DMS153 (cell line): Measurements from ENCODE around the gene SCGB3A2.

Source experiments
- DNase-seq: peaks from one replicate; lab custom pipeline; 2025; lab: John Stamatoyannopoulos, UW

SCGB3A2 gene

GRCh38 chr5:147906326-147907095, 28.0 kb downstream of the SCGB3A2 start, which contains the start of gene C5orf46:
Gene C5orf46, minus strand, starts transcription at chr5:147906538. Its CDS starts 37 bp downstream, at chr5:147906501.
- no peak for DNase-seq

DNA sequence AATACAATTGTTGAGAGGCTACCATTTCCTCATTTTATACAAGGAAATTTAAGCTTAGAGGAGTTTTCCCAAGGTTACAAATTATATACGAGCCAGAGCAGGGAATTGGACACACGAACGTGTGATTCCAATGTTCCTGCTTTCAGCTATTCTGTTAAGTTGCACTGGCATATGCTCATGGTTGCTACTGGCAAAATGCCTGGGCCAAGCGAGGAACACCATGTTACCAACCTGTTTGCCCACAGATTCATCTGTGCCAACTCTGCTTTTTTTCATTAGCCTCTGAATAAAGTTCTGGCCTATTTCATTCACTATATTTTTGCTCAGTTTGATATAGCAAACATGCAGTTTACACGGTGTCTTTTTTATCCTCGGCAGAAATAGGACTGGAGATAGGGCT, 32.9 kb downstream of the SCGB3A2 start:
- DNase-seq = no peak

- DNase-seq = no peak
Observed at GRCh38 chr5:147912011-147912410, 33.5 kb downstream of the SCGB3A2 start.

DNA sequence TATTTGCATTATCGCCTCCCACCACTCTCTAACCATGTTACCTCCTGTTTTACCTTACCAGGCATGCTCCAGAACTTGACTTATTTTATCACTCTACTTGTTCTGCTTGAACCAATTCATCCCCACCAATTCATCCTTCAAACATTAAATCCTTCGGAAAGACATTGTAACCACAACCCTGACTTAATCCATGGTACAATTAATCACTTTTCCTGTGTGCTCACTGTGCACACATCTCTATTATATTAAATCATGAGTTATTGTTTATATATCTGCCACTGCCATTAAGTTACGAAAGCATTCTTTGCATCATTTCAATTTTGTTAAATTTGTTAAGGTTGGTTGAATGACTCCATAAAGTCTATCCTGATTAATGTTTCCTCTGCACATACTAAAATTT, 35.3 kb downstream of the SCGB3A2 start:
- DNase-seq = no peak

DNA sequence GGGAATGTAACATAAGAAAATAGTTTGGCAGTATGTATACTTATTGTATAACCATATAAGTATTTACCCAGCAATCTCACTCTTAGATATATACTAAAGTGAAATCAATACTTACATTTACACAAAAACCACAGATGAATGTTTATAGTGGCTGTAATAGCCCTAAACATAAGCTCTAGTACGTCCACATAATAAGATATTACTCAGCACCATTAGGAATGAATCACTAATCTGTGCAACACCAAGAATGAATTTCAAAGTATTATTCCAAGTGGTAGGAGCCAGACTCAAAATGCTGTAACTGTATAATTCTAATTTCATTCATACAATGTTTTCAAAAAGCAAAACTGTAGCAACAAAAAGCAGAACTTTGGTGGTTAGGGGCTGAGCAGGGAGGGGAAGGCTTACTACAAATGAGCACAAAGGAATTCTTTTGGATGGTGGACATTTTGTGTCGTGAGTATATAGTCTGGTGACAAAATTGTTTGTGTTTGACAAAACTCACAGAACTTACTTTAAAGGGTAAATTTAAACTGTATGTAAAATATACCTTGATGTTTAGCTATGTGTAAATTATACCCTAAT, 39.7 kb downstream of the SCGB3A2 start:
- DNase-seq = no peak

- DNase-seq = no peak
Observed at GRCh38 chr5:147918899-147919298, 40.4 kb downstream of the SCGB3A2 start.

DNA sequence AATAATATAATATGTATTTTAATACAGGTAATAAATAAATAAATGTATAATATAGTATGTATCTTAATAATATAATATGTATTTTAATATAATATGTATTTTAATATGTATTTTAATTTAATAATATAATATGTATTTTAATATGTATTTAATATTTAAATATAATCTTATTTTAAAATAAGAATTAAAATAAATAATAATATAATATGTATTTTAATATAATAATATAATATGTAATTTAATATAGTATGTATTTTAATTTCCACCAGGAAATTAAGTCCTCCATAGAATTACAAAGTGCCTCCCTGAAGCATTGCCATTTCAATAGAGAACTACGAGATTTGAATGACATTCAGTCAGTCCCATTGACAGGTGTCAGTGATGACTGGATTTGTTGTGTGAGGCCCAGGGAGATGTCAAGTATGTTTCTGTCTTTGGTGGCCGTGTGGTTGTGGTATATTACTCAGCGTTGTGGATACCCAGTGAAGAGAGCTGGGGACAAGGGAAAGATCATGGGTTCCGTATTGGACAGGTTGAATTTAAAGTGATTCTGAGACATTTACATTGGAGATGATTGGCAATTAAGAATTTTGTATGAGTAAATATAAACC, 42.0 kb downstream of the SCGB3A2 start:
- no peak for DNase-seq

DNA sequence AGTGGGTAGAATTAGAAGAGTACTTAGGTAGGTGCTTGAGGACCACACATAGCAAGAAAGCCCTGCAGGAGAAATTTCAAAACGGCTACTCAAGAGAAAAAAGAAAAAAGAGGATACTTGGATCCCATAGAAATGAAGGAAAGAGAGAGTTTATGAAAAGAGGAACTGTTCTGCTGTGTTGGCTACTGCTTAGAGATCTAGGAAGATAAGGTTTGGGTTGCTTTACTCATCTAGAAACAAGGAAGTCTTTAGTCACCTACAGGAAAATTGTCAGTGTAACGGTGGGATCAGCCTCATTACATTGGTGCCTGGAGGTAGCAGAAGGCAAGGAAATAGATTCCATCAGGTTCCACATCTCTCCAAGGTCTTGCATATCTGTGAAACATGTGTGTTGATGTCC, 42.6 kb downstream of the SCGB3A2 start:
- no peak for DNase-seq

DNA sequence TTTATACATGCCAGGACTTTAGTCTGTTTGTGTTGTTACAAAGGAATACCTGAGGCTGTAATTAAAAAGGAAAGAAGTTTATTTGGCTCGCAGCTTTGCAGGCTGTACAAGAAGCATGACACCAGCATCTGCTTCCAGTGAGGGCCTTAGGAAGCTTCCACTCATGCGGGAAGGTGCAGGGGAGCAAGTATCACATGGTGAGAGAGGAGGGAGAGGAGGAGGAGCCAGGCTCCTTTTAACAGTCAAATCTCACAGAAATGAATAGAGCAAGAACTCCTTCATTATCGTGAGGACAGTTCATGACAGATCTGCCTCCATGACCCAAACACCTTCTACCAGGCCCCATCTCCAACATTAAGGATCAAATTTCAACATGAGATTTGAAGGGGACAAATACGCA, 46.5 kb downstream of the SCGB3A2 start:
- DNase-seq = no peak

DNA sequence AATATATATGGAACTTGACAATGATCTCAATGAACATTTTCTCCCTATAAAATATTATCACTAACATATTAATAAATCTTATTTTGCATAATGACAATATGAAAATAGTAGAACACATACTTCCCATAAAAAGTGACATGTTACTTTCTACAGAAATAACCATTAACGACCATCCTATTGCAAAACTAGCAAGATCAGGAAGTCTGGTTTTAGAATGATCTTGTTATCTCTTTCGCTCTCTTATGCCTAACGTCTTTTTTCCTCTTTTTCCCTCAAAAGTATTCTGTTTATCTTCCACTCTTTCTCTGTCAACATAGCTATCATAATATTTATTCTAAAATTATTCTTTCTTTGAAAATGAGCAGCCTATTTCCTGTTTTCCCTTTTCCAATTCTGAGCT, 49.4 kb downstream of the SCGB3A2 start:
- no peak for DNase-seq

- no peak for DNase-seq
Observed at GRCh38 chr5:147930769-147931168, 52.3 kb downstream of the SCGB3A2 start.
